H1 (cell line): ENCODE measurements around the gene USP12.

Source experiments
- CHD2 ChIP-seq: IDR thresholded peaks from 2 replicates; pipeline ENCODE4 v1.6.1; 2012; ENCODE audit warnings: low read length, improper control_type of control experiment
- CTCF ChIP-seq, 3 experiments: IDR thresholded peaks; 1 replicate in 2 of 3; 2 replicates in 1 of 3; pipeline versions ENCODE4 v1.5.1 to v1.6.1; 2011; ENCODE audit warnings: low read length in 3 of 3, mild to moderate bottlenecking in 3 of 3, inconsistent platforms in 2 of 3, low read depth in 1 of 3, moderate library complexity in 1 of 3; ENCODE audit not compliant: insufficient read depth in 1 of 3; ENCODE audit errors: control extremely low read depth in 1 of 3
- EP300 ChIP-seq, 2 experiments: IDR thresholded peaks; 1 replicate in 1 of 2; 2 replicates in 1 of 2; pipeline ENCODE4 v1.6.1; 2011 to 2012; ENCODE audit warnings: low read depth in 2 of 2, low read length in 2 of 2, mild to moderate bottlenecking in 2 of 2, borderline replicate concordance in 1 of 2, inconsistent platforms in 1 of 2, moderate library complexity in 1 of 2
- EZH2 ChIP-seq: fragments of 200-600 bp; sonication (generic); IDR thresholded peaks from 2 replicates; pipeline ENCODE4 v1.7.1; 2012; ENCODE audit warnings: low read depth, mild to moderate bottlenecking, moderate library complexity, low read length, inconsistent platforms; ENCODE audit not compliant: severe bottlenecking
- GABPA ChIP-seq: IDR thresholded peaks from 2 replicates; pipeline ENCODE4 v1.6.1; 2011; ENCODE audit warnings: mild to moderate bottlenecking, low read length, moderate library complexity, borderline replicate concordance; ENCODE audit not compliant: insufficient read depth
- MAFK ChIP-seq: IDR thresholded peaks from 2 replicates; pipeline ENCODE4 v1.6.1; 2012; ENCODE audit warnings: low read depth, mild to moderate bottlenecking, improper control_type of control experiment, low read length
- PHF8 ChIP-seq: fragments of 200-600 bp; sonication (generic); conservative IDR thresholded peaks from 2 replicates; pipeline ENCODE4 v1.7.1; 2012; ENCODE audit warnings: low read depth, mild to moderate bottlenecking, inconsistent platforms, low read length, moderate library complexity
- POLR2A ChIP-seq, 2 experiments: IDR thresholded peaks; 1 replicate in 1 of 2; 2 replicates in 1 of 2; pipeline ENCODE4 v1.6.1; 2011; ENCODE audit warnings: low read depth in 2 of 2, low read length in 2 of 2, mild to moderate bottlenecking in 2 of 2; ENCODE audit errors: control extremely low read depth in 1 of 2
- RAD21 ChIP-seq, 2 experiments: IDR thresholded peaks in 1 of 2; conservative IDR thresholded peaks in 1 of 2; 2 replicates each; pipeline ENCODE4 v1.6.1; 2011; ENCODE audit warnings: low read depth in 2 of 2, low read length in 2 of 2, improper control_type of control experiment in 1 of 2, inconsistent platforms in 1 of 2, mild to moderate bottlenecking in 1 of 2, moderate library complexity in 1 of 2
- RFX5 ChIP-seq: IDR thresholded peaks from 2 replicates; pipeline ENCODE4 v1.6.1; 2011; ENCODE audit warnings: low read depth, low read length, improper control_type of control experiment, borderline replicate concordance
- SRF ChIP-seq: IDR thresholded peaks from 2 replicates; pipeline ENCODE4 v1.6.1; 2011; ENCODE audit warnings: mild to moderate bottlenecking, low read depth, low read length, moderate library complexity
- SUZ12 ChIP-seq: fragments of 200-600 bp; sonication (generic); IDR thresholded peaks from 2 replicates; pipeline ENCODE4 v1.6.1; 2012; ENCODE audit warnings: mild to moderate bottlenecking, inconsistent platforms, low read length, moderate library complexity, mixed read lengths
- TEAD4 ChIP-seq: IDR thresholded peaks from 2 replicates; pipeline ENCODE4 v1.6.1; 2012; ENCODE audit warnings: low read depth, low read length, inconsistent platforms, mixed read lengths
- TF ChIP-seq, protein P1 (sequence below): IDR thresholded peaks from 2 replicates; pipeline ENCODE4 v1.6.1; 2012; ENCODE audit warnings: inconsistent platforms

GRCh38 chr13:27040826-27041108 is 130.8 kb downstream of the USP12 start:
- TF ChIP-seq EP300 (IDR thresholded peaks at IDR 0.05; ENCODE audit: borderline replicate concordance in 1 of 2, low read depth in 2 of 2, low read length in 2 of 2) (no peak), PHF8 (no peak), CTCF (IDR thresholded peaks at IDR 0.05; ENCODE audit: control extremely low read depth in 1 of 3, insufficient read depth in 1 of 3, low read depth in 1 of 3, low read length in 3 of 3) (no peak), RFX5 (no peak), CHD2 (no peak), RAD21 (IDR thresholded peaks at IDR 0.05 in 1 of 2, conservative IDR thresholded peaks at IDR 0.05 in 1 of 2; ENCODE audit: low read depth in 2 of 2, low read length in 2 of 2) (no peak), MAFK (no peak), EZH2 (no peak), POLR2A (IDR thresholded peaks at IDR 0.05; ENCODE audit: control extremely low read depth in 1 of 2, low read depth in 2 of 2, low read length in 2 of 2) (no peak), GABPA (no peak), SRF (no peak), TEAD4 (no peak), SUZ12 (no peak)
- TF ChIP-seq, protein P1, sequence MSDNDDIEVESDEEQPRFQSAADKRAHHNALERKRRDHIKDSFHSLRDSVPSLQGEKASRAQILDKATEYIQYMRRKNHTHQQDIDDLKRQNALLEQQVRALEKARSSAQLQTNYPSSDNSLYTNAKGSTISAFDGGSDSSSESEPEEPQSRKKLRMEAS: no peak
